H1 (cell line): Measurements from ENCODE around the gene C20orf96. TPM values are rescaled to one million over a fixed set of nuclear protein-coding genes. Genes with fewer than 3 reads are reported as not detected.

Experiments
- CTCF ChIA-PET: fragments of 300-600 bp; sonication (Branson Sonifier 250); formaldehyde crosslinking; loops from one replicate; lab custom pipeline; 2021; ENCODE audit not compliant: partially characterized antibody; lab: Charles Lee
- POLR2A ChIA-PET: fragments of 300-600 bp; sonication (Branson Sonifier 250); formaldehyde crosslinking; loops from one replicate; lab custom pipeline; 2021; ENCODE audit warnings: inconsistent platforms; ENCODE audit not compliant: partially characterized antibody; lab: Charles Lee
- DNase-seq, 2 experiments: peaks; one replicate each; pipeline versions ENCODE4 v3.0.0 to v3.0.0-alpha.2; 2010 to 2022; ENCODE audit warnings: low spot score in 2 of 2, low read depth in 1 of 2, mixed read lengths in 1 of 2
- FAIRE-seq: peaks from 2 replicates; lab custom pipeline; 2011; peaks lifted over from hg19 to GRCh38; lab: Jason Lieb, UNC
- H2AFZ ChIP-seq: 2 replicates; pipeline ENCODE4 v1.8.1; 2012; ENCODE audit warnings: low read length, inconsistent platforms
- H2AK5ac ChIP-seq: 2 replicates; pipeline ENCODE4 v1.6.1; 2013; ENCODE audit warnings: low read depth, low read length
- H2BK120ac ChIP-seq: replicated peaks from 2 replicates; pipeline ENCODE3; 2013; ENCODE audit warnings: low read depth, low read length, inconsistent platforms
- H2BK12ac ChIP-seq: 2 replicates; pipeline ENCODE4 v1.6.1; 2013; ENCODE audit warnings: low read depth, low read length
- H2BK15ac ChIP-seq: 2 replicates; pipeline ENCODE4 v1.6.1; 2013; ENCODE audit warnings: low read length
- H2BK20ac ChIP-seq: 2 replicates; pipeline ENCODE4 v1.6.1; 2013; ENCODE audit warnings: low read length
- H2BK5ac ChIP-seq: 2 replicates; pipeline ENCODE4 v1.6.1; 2013; ENCODE audit warnings: low read depth, low read length
- H3K14ac ChIP-seq: 2 replicates; pipeline ENCODE4 v1.6.1; 2013; ENCODE audit warnings: inconsistent platforms; ENCODE audit not compliant: insufficient read length
- H3K18ac ChIP-seq: 2 replicates; pipeline ENCODE4 v1.6.1; 2013; ENCODE audit warnings: low read length; ENCODE audit errors: extremely low read depth
- H3K23ac ChIP-seq: 2 replicates; pipeline ENCODE4 v1.6.1; 2013; ENCODE audit warnings: inconsistent platforms; ENCODE audit not compliant: insufficient read length
- H3K23me2 ChIP-seq: 2 replicates; pipeline ENCODE4 v1.6.1; 2013; ENCODE audit warnings: low read depth, low read length
- H3K27ac ChIP-seq: 2 replicates; pipeline ENCODE4 v1.6.1; 2011; ENCODE audit warnings: low read depth, low read length, inconsistent platforms
- H3K27me3 ChIP-seq, 4 experiments: replicated peaks in 1 of 4; 1 replicate in 1 of 4; 2 replicates in 3 of 4; pipeline versions ENCODE4 v1.6.1 to v1.8.1; 2011 to 2013; ENCODE audit warnings: low read length in 3 of 4, mild to moderate bottlenecking in 3 of 4, inconsistent platforms in 2 of 4, mixed read lengths in 2 of 4, moderate library complexity in 1 of 4; ENCODE audit not compliant: control insufficient read depth in 3 of 4, insufficient read depth in 3 of 4; ENCODE audit errors: extremely low read depth in 1 of 4
- H3K36me3 ChIP-seq, 4 experiments: 2 replicates each; pipeline versions ENCODE4 v1.6.1 to v1.8.1; 2011 to 2013; ENCODE audit warnings: mild to moderate bottlenecking in 4 of 4, low read length in 3 of 4, moderate library complexity in 2 of 4, control low read depth in 1 of 4, inconsistent platforms in 1 of 4; ENCODE audit not compliant: insufficient read depth in 4 of 4, control insufficient read depth in 2 of 4
- H3K4ac ChIP-seq: replicated peaks from 2 replicates; pipeline ENCODE3; 2013; ENCODE audit warnings: low read length, low read depth, mixed read lengths, inconsistent platforms; ENCODE audit not compliant: insufficient read length
- H3K4me1 ChIP-seq, 4 experiments: replicated peaks in 1 of 4; 1 replicate in 1 of 4; 2 replicates in 3 of 4; pipeline versions ENCODE4 v1.6.1 to v1.8.1; 2011 to 2013; ENCODE audit warnings: low read length in 3 of 4, inconsistent platforms in 2 of 4, mixed read lengths in 1 of 4; ENCODE audit not compliant: insufficient read depth in 4 of 4, control insufficient read depth in 3 of 4
- H3K4me2 ChIP-seq, 2 experiments: 2 replicates each; pipeline versions ENCODE4 v1.6.1 to v1.8.1; 2011 to 2013; ENCODE audit warnings: low read depth in 2 of 2, low read length in 2 of 2, control low read depth in 1 of 2, inconsistent platforms in 1 of 2, mild to moderate bottlenecking in 1 of 2; ENCODE audit not compliant: insufficient read depth in 1 of 2
- H3K4me3 ChIP-seq, 4 experiments: fragments of 200-600, 300-600 bp in 1 of 4; sonication (generic), shearing (Covaris generic), sonication (Bioruptor Twin) in 1 of 4; 2 replicates each; pipeline versions ENCODE4 v1.5.1 to v1.8.1; 2011 to 2016; ENCODE audit warnings: low read length in 4 of 4, low read depth in 3 of 4, control low read depth in 2 of 4, inconsistent platforms in 2 of 4, mild to moderate bottlenecking in 2 of 4, mixed read lengths in 1 of 4, moderate library complexity in 1 of 4; ENCODE audit not compliant: insufficient read depth in 2 of 4; ENCODE audit errors: extremely low read depth in 1 of 4
- H3K56ac ChIP-seq: replicated peaks from 2 replicates; pipeline ENCODE3; 2013; ENCODE audit warnings: low read depth, mild to moderate bottlenecking, mixed read lengths, low read length, inconsistent platforms; ENCODE audit not compliant: insufficient read length
- H3K79me1 ChIP-seq: 2 replicates; pipeline ENCODE4 v1.6.1; 2013; ENCODE audit warnings: low read depth, low read length, control low read depth
- H3K79me2 ChIP-seq, 2 experiments: 2 replicates each; pipeline versions ENCODE4 v1.6.1 to v1.8.1; 2012 to 2013; ENCODE audit warnings: low read length in 2 of 2, mild to moderate bottlenecking in 2 of 2, inconsistent platforms in 1 of 2; ENCODE audit not compliant: insufficient read depth in 2 of 2, control insufficient read depth in 1 of 2
- H3K9ac ChIP-seq, 4 experiments: replicated peaks in 1 of 4; 1 replicate in 1 of 4; 2 replicates in 3 of 4; pipeline versions ENCODE4 v1.6.1 to v1.8.1; 2011 to 2013; ENCODE audit warnings: low read depth in 3 of 4, low read length in 3 of 4, control low read depth in 2 of 4, mild to moderate bottlenecking in 2 of 4, moderate library complexity in 2 of 4, inconsistent platforms in 1 of 4; ENCODE audit errors: extremely low read depth in 1 of 4
- H3K9me3 ChIP-seq, 2 experiments: 2 replicates each; pipeline versions ENCODE4 v1.6.1 to v1.8.1; 2012 to 2013; ENCODE audit warnings: mild to moderate bottlenecking in 2 of 2, moderate library complexity in 2 of 2, control low read depth in 1 of 2, inconsistent platforms in 1 of 2, low read depth in 1 of 2, low read length in 1 of 2, mixed read lengths in 1 of 2; ENCODE audit not compliant: insufficient read depth in 2 of 2
- H4K20me1 ChIP-seq, 2 experiments: replicated peaks in 1 of 2; 2 replicates each; pipeline versions ENCODE3 to v1.8.1; 2011 to 2013; ENCODE audit warnings: inconsistent platforms in 2 of 2, low read length in 2 of 2, mild to moderate bottlenecking in 1 of 2; ENCODE audit not compliant: insufficient read depth in 2 of 2, control insufficient read depth in 1 of 2
- H4K5ac ChIP-seq: 2 replicates; pipeline ENCODE4 v1.6.1; 2013; ENCODE audit warnings: low read length, low read depth, mixed read lengths, inconsistent platforms; ENCODE audit not compliant: insufficient read length
- H4K8ac ChIP-seq: 2 replicates; pipeline ENCODE4 v1.8.0; 2013; ENCODE audit warnings: mild to moderate bottlenecking, moderate library complexity, low read length, inconsistent platforms; ENCODE audit not compliant: insufficient read depth; ENCODE audit errors: extremely low read depth
- H4K91ac ChIP-seq: replicated peaks from 2 replicates; pipeline ENCODE3; 2013; ENCODE audit warnings: low read length, mixed read lengths, inconsistent platforms; ENCODE audit not compliant: insufficient read length
- CBX5 ChIP-seq: fragments of 300-800, 300-1000 bp; sonication (generic); IDR thresholded peaks from 2 replicates; pipeline ENCODE4 v1.7.1; 2016; ENCODE audit warnings: antibody characterized with exemption, low read length, low read depth
- CHD2 ChIP-seq: IDR thresholded peaks from 2 replicates; pipeline ENCODE4 v1.6.1; 2012; ENCODE audit warnings: low read length, improper control_type of control experiment
- CREB1 ChIP-seq: IDR thresholded peaks from 2 replicates; pipeline ENCODE4 v1.6.1; 2012; ENCODE audit warnings: inconsistent platforms
- POLR2A ChIP-seq, 2 experiments: IDR thresholded peaks; 1 replicate in 1 of 2; 2 replicates in 1 of 2; pipeline ENCODE4 v1.6.1; 2011; ENCODE audit warnings: low read depth in 2 of 2, low read length in 2 of 2, mild to moderate bottlenecking in 2 of 2; ENCODE audit errors: control extremely low read depth in 1 of 2
- SAP30 ChIP-seq: fragments of 300-600 bp; sonication (generic); IDR thresholded peaks from 2 replicates; pipeline ENCODE4 v1.7.1; 2012; ENCODE audit warnings: low read length, moderate library complexity, mild to moderate bottlenecking, inconsistent platforms; ENCODE audit not compliant: insufficient read depth, insufficient replicate concordance
- TEAD4 ChIP-seq: IDR thresholded peaks from 2 replicates; pipeline ENCODE4 v1.6.1; 2012; ENCODE audit warnings: low read depth, low read length, inconsistent platforms, mixed read lengths
- WGBS, 2 experiments: shearing (Covaris generic) in 1 of 2; methylation state at CpG; one replicate each; pipeline versions ENCODE4 v1.1.6 to v1.1.7; 2013 to 2015; ENCODE audit warnings: low lambda C conversion rate in 2 of 2, mixed read lengths in 2 of 2, inconsistent platforms in 1 of 2, low coverage in 1 of 2, missing lambda C conversion rate in 1 of 2; ENCODE audit not compliant: insufficient replicate concordance in 2 of 2, insufficient coverage in 1 of 2, insufficient read length in 1 of 2; ENCODE audit errors: extremely low coverage in 1 of 2, missing lambda C conversion rate in 1 of 2; 5-methylcytosine and 5-hydroxymethylcytosine counted together
- polyA plus RNA-seq, 7 experiments: library from polyadenylated mRNA; depleted of rRNA in 3 of 7; stranded (reverse) in 5 of 7; unstranded in 2 of 7; fragments of >200 nt in 5 of 7; fragments of 200-250 nt in 2 of 7; gene quantifications; 1 replicate in 5 of 7; 2 replicates in 1 of 7; 4 replicates in 1 of 7; pipeline versions ENCODE4 v1.2.1 to v1.2.3, GENCODE V29; 2011 to 2013; ENCODE audit warnings: missing spikeins in 2 of 7, mixed read lengths in 2 of 7
- total RNA-seq: library from RNA; stranded (reverse); fragmentation: NEBNext Ultra II Directional; extraction: Animal tissue kit (Norgen Biotek cat#: 25700); gene quantifications from 2 replicates; pipeline ENCODE4 v1.2.1, GENCODE V29; 2021
- TF ChIP-seq, protein P1 (sequence below): IDR thresholded peaks from 2 replicates; pipeline ENCODE4 v1.6.1; 2011; ENCODE audit warnings: low read depth, mild to moderate bottlenecking, low read length; ENCODE audit not compliant: insufficient read depth

The C20orf96 gene
- total and polyA plus RNA-seq, 2 of the 8 experiments (the other 6 are each of a cell fraction or from before 2014, with no cell fraction given): 19.2 to 21.0 TPM

DNA sequence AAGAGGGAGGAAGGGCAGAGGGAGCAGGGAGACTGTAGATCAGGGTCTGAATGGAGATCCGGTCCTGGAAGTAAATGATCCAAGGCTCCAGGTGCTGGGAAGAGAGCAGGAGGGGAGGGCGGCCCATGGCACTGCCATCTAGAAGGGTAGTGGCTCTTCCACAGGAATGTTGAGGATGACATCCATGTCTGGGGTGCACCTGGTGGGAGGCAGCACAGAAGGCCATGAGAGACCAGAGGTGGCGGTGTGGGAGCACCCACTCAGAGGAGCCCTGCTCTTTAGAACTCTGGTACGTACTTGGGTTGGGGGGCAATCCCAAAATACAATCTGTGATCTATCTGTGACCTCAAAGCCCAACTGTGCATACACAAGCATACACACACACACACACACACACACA, 19.5 kb downstream of the C20orf96 start:
- Histone ChIP-seq H3K4ac (no peak overlapping the region), H3K27me3 (peaks cover 0 to 7% (median 4%) of the 10 kb centered on the region in 4 experiments; a peak in 6 of 7 replicates), H2BK12ac (no peak overlapping the region), H3K4me3 (no peak overlapping the region), H3K4me2 (no peak overlapping the region), H3K9me3 (no peaks in the 10 kb centered on the region), H2AK5ac (no peak overlapping the region), H3K56ac (no peak overlapping the region), H4K91ac (no peak overlapping the region), H3K14ac (no peak overlapping the region), H2AFZ (no peak overlapping the region), H3K27ac (no peak overlapping the region), H2BK5ac (no peak overlapping the region), H3K23ac (no peak overlapping the region), H3K4me1 (0 out of 7 replicates have a peak, but pooled peaks cover 0 to 2% (median 0%) of the 10 kb centered on the region in 4 experiments), H3K36me3 (peaks cover 4 to 6% (median 4%) of the 10 kb centered on the region in 4 experiments; a peak in 5 of 8 replicates), H3K79me2 (no peaks in the 10 kb centered on the region), H4K5ac (no peak overlapping the region), H2BK120ac (no peak overlapping the region), H3K79me1 (no peaks in the 10 kb centered on the region), H2BK15ac (no peak overlapping the region), H3K23me2 (no peaks in the 10 kb centered on the region; the same call in 1 of the 2 replicates), H2BK20ac (no peak overlapping the region), H4K8ac (no peak overlapping the region), H3K9ac (no peak overlapping the region), H4K20me1 (peaks cover 0 to 4% of the 10 kb centered on the region in 2 experiments), H3K18ac (no peak overlapping the region)
- ChIA-PET CTCF (interaction anchor here (0.7 to 2.2 kb wide), 4 partner anchors 10 to 601 kb away, joined by 3 to 7 read pairs (median 3); no protein-coding TSS in a partner anchor), POLR2A (interaction anchor here (0.8 to 2.2 kb wide), 2 partner anchors 54 to 59 kb away, joined by 3 to 9 read pairs; partner anchors contain the start of gene SOX12)
- FAIRE-seq (no peak), DNase-seq (peak in 1 of 2 experiments; percentile 36)
- WGBS, 2 experiments: 92% methylated on average over 2 of the region's 4 CpGs; no CpG with 5 or more reads in 1 of the 2 experiments
- TF ChIP-seq CBX5 (no peak), SAP30 (no peak), CREB1 (no peak), POLR2A (IDR thresholded peaks at IDR 0.05; ENCODE audit: control extremely low read depth in 1 of 2, low read depth in 2 of 2, low read length in 2 of 2) (no peak), TEAD4 (no peak), CHD2 (no peak)
- TF ChIP-seq, protein P1, sequence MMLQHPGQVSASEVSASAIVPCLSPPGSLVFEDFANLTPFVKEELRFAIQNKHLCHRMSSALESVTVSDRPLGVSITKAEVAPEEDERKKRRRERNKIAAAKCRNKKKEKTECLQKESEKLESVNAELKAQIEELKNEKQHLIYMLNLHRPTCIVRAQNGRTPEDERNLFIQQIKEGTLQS: no peak
